GM18870 (cell line): ENCODE data around the gene COX18.

ENCODE experiments used
- ATAC-seq: cut with Tn5 transposase; IDR thresholded peaks from one replicate; pipeline ENCODE4 v1.9.1; 2021; ENCODE audit warnings: moderate library complexity; ENCODE audit not compliant: unreplicated experiment

Gene COX18, protein sequence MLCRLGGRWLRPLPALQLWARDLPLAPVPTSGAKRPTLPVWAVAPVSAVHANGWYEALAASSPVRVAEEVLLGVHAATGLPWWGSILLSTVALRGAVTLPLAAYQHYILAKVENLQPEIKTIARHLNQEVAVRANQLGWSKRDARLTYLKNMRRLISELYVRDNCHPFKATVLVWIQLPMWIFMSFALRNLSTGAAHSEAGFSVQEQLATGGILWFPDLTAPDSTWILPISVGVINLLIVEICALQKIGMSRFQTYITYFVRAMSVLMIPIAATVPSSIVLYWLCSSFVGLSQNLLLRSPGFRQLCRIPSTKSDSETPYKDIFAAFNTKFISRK

DNA sequence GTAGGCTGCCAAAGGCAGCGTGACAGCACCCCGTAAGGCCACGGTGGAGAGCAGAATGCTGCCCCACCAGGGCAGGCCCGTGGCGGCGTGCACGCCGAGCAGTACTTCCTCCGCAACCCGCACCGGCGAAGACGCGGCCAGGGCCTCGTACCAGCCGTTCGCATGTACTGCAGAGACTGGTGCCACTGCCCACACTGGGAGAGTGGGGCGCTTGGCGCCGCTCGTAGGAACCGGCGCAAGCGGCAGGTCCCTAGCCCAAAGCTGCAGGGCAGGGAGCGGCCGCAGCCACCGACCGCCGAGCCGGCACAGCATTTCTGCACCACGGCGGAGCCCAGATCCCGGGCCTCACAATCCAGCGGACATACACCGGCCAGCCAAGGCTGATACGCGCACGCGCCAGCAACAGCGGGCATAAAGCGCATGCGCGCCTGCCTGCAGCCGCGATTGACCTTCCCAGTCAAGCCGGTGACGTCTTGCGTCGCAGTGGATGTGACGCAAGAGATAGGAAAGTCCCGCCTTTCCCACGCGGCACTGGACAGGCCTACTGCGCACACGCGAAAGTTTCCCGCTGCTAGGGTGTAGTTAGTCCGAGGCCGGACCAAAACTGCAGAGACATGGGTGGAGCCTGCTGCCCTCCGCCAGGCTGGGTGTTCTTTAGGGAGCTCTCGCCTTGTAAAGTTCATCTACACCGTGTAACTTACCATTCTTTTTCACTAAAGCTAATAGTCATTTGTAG is at the start of gene COX18:
COX18 (minus strand) TSS at position 379 of the 736 bp plus-strand sequence; CDS start at position 312, 67 bp downstream.
- peak; percentile 83 for ATAC-seq

DNA sequence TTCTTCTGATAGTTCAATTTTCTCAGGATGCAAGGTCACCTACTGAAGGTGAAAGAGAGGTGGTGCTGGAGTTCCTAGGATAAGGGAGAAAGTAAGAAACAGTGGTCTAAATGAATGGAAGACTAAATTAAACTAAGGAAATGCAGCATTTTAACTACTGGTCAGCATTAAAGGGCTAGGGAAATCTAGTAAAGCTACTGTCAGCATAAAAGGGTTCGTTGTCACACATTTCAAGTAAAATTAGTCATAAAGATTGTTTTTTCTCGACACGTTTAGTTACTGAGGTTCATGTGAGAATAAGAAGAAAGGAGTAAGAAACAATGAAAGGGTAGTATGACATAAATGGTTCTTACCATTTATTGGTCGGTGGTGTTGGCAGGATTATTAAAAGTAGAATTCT is 40.0 kb upstream of the COX18 start:
- ATAC-seq: no peak

DNA sequence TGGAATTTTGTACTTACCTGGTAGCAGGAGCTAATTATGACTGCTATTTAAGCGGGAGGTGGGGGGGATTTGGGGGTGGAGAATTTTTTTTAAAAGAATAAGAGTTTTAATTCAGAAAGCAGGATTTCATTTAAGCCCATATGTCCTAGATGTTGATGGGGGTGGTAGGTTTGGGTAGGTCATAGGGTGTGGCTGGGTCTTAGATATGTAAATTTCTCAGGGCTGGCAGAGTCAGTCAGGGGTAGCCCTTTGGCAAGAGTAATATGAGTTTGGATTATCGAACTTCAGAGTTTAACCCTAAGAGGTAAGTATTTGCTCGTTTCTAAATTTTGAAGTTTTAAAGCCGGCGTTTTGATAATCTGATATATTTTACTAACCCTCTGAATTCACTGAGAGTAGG is 35.2 kb upstream of the COX18 start:
- ATAC-seq: no peak

DNA sequence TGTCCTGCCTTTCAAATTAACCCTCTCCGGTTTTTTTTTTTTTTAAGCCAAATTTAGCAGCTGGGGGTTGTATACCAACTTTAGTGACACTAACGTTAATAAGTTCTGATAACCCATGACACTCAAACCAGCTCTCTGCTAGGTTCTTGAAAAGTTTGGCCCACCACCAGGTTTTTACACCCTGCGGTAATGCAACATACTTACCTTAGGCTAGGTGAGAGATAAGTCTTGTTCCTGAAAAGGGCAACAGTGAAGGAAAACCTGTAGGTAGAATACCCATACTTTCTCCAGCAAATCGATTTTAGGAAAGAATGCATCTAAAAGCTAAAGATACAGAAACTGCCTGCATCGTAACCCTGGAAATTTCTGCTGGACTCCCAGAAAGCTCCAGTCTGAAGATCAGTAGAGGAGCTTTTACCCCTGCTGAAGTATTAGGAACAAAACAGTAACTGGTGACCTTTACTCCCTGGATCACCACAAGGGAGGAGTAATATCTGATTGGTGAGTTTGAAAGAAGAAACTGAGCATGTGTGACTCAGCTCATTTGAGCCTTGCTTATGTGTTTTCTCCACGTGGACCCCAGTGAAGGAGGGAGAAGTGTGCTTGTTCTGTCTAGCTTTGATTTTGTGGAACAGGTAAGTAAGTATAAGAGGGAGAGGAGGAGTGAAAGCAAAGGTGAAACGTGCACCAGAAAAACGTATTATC is 34.4 kb upstream of the COX18 start:
- ATAC-seq: no peak

DNA sequence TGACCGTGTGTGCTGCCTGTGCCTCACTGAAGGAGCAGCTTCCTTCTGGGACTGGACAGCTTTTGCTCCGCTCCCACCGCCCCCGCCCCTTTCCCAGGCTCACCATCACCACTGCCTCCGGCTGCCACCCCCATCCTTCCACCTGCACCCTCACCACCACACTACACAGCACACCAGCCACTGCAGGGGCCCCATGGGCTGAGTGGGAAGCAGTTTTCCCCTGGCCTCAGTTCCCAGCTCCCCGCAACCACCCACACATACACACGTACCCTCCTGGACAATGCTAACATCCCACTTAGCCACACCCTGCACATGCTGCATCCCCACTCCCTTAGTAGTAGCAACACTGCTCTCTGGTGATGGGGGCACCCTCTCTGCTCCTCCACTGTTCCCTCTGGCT is 29.6 kb upstream of the COX18 start:
- no peak for ATAC-seq

DNA sequence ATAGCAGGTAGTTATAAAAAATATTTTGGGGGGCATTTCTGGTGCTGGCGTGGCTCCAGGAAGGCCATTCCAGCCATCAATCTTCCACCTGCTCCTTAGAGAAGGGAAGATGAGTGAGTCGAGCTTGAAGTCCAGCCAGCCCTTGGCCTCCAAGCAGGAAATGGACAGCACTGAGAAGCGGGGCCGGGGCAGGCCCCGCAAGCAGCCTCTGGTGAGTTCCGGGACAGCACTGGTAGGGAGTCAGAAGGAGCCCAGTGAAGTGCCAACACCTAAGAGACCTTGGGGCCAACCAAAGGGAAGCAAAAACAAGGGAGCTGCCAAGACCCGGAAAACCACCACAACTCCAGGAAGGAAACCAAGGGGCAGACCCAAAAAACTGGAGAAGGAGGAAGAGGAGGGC is 29.2 kb upstream of the COX18 start:
- ATAC-seq: no peak

DNA sequence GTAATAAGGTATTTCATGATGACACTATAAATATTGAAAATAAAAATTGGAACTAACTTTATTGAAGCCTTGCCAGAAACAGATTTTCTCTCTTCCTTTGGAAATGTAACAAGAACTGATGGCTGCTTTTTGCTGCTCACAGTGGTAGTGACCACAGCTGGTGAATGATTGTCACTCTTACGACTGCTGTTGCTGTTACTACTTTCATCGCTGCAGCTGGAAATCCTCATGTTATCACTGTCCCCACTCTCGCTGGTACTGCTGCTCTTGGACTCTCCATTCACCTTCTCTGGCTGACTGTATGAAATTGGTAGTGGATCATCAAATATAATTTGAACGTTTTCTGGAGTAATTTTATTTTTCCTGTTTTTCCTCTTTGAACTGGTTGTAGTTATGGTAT is 28.5 kb upstream of the COX18 start:
- no peak for ATAC-seq

DNA sequence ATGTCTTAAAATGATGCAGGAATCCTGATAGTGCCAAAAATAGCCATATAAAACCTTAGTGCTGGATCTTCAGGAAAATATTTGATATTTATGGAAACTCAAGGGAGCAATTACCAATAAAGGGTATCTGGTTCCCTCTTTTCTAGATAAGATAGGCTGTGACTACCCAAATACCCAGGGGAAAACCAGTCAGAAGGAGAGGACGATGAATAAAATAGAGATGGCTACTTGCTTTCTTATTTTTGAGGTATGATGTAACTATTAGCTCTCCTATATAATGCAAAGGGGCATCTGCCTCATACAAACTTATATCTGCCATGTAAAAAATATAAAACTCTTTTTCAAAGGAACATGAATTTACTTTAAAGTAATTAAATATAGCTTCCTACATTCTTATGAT is 23.4 kb upstream of the COX18 start:
- ATAC-seq: no peak

DNA sequence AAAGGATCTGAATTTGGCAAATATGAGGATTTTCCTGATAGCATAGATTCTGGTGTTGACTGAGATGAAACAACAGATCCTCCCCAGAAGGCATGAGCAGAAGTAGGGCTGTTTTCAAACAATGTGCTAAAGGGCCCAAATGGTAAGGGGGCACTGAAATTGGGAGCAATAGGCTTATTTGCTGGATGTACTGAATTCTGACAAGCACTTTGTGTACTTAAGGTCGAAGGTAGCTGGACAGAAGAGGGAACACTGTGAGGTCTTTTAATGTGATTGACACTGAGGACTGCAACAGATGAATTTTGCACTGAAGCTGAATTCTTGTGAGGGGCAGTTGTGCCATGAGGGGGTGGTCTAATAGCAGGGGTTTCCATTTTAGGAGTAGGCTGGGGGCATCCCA is 21.2 kb upstream of the COX18 start:
- no peak for ATAC-seq

DNA sequence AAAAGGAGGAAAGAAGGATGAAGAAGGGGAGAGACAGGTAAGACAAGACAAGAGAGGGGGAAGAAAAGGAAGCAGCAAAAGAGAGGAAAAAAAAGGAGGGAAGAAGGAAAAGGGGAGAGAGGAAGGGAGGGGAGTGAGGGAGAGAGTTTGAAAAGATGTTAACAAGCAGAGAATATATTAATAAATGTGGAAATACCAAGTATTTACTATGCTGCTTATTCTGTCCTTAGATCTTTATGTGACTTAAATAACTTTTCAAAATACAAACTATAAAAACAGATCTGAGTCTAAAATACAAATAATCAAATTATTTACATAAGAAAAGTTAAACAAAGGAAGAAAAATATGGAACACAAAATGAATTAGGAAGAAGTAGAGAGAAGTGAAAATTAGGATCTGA is 18.4 kb upstream of the COX18 start:
- ATAC-seq: no peak

DNA sequence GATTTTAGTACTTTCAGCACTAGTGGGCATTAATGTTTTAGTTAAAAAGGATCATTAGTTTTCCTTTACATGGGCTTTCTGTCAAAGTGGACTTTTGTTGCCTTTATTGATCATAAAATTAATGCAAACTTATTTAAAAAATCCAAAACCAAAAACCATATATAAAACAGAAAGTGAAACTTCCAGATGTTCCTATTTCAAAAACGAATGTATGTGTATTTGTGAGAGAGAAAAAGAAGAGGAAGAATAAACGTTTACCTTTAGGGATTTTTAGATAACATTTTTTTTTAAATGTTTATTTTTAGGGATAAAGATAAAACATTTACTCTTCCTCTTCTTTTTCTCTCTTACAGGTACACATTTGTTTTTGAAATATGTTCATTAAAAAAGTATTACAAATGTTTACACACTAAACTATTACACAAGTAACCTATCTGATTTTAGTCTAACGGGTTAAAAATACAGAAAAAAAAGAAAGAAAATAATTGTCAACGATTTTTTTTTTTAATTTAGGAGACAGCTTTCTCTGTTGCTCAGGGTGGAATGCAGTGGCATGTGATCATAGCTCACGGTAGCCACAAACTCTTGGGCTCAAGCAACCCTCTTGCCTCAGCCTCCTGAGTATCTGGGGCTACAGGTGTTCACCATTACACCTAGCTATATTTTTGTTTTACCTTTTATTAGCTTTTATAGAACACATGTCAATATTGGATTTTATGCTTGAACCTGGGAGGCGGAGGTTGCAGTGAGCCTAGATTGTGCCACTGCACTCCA is 16.8 kb upstream of the COX18 start:
- ATAC-seq: no peak

DNA sequence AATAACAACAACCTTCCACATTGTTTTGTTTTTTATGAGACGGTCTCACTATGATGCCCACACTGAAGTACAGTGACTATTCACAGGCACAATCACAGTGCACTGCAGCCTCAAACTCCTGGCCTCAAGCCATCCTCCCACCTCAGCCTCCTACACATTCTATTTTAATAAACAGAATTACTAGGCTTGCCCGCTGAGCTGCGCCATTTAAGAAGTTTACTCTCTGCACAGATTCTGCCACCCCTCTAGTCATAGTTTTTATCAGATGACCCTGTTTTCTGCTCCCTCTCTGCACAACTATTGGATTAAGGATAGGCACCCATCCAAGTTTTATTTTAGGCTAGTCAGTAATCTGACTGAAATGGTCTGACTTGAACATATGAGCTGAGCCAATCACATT is 11.3 kb upstream of the COX18 start:
- no peak for ATAC-seq

DNA sequence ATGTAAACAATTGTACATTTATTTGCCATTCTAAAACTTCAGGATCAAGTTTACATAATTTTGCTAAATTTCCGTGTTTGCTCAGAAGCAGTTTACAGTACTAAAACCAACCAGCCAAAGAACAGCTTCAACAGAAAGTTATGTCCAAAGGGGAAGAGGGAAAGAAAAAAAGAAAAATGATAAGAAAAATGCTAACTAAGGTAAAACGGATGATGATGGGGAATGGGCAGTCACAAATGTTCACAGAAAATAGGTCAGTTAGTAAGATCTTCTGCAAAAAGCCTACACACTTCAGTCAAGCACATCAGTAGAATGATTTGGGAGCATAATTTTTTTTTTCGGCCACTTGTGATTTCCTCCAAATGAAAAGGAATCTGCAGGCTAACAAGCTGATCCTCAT is 6.3 kb upstream of the COX18 start:
- ATAC-seq: no peak

DNA sequence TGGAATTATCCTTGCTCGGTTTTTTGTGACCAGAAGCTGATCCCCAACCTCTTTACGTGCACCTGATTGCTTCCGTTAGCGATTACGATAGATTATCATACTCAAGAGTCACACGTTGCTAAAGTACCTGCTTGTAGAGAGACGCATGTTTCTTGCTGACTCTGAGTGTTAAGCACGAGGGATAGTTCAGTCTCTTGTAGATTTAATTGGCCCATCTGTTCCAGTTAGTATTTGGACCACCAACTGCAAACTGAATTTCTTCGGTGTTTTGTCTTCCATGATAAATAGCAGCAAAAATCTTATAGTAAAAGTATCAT is 516 bp upstream of the COX18 start:
- ATAC-seq: peak; percentile 18

DNA sequence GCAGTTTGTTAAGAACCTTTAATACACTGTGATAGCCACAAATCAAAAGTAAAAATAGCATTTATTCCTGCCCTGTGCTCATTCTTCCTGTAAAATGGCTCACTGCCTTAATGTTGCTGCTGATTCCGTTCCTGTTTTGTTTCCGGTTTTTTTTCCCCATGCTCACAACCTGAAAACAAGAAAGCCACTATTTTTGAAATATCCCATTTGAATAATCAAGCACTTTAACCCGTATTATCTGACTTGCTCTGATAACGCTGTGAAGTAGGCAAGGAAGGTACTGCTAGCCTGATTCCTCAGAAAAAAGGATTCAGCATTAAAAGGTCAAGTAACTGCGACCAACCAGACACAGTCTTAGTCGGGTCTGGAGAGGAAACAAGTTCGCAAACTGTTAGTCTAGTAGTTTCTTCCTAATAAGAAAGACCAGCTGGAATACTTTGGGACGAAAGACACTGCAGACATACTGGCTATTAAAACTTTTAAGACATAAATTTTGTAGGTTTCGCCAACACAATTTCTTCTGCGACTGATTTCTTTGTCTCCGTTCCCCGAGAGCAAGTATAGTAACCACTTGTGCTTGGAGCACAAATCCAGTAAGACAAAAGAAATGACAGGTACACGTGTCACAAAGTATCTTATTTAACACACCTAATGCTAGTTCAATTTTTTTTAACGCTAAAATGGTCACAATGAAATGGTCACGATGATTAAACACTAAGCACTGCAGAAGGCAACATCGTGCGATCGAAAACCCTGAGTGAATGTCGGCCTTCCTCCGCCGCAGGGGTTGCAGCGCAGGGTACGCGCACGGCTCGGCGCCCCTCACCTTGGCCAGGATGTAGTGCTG is 802 bp downstream of the COX18 start:
- peak; percentile 8 for ATAC-seq

DNA sequence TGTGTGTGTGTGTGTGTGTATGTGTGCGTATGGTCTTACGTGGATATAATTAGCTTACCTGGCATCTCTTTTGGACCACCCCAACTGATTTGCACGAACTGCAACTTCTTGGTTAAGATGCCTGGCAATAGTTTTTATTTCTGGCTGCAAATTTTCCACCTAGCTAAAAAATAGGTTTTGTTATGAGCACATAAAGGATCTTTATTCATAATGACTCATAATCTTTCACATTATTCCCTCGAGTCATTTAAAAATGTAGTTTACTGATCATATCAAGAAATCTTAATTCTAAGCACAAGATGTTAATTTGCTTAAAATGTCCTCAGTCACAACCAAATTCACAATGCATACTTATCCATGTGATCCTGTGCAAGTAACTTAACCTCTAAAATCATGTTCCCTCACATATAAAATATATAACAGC is 1.5 kb downstream of the COX18 start:
- ATAC-seq: no peak

DNA sequence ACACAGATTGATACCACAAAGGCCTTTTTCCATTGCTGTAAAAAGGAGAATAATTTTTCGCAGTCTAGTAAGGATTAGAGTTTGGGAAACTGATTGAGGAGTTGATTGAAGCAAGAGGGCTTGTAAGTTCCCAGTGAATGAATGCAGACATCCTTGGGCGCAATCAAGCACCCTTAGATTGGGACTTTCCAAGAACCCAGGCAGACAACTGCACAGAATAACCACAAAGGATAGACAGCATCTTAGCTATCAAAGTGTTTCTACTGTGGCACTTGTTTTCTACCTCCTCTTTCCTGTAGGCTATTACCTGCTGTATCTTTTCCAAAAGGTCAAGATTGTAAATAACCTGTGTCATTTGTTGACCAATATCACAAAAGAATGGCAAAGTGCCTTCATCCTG is 2.6 kb downstream of the COX18 start:
- no peak for ATAC-seq

DNA sequence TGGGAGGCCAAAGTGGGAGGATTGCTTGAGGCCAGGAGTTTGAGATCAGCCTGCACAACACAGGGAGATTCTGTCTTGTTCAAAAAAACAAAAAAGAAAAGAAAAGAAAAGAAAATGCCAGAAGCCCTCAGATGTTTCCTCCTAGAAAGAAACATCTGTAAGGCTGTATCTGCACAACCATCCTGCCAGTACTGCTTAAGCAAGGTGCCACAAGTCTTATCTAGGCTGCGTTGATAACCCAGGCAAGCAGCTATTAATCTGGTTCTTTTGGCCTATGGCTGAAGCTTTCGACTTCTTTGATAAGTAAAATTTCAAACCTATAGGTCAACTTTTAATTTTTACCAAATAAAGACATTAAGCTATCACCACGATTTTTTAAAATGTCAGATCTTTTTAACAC is 3.1 kb downstream of the COX18 start:
- ATAC-seq: no peak

DNA sequence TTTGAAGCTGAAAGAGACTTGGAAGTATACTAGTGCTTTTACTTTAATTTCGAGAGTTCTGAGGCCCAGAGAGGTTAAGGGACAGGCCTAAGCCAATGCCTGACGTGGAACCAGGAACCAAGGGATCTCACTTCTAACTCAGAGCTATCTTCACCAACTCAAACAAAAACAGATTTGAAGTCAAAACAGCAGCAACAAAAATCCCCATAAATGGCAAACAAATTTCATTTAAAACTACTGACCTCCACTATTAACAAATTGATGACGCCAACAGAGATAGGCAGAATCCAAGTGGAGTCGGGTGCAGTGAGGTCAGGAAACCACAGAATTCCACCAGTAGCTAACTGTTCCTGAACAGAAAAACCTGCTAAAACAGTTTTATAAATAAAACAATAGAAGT is 5.0 kb downstream of the COX18 start:
- no peak for ATAC-seq

DNA sequence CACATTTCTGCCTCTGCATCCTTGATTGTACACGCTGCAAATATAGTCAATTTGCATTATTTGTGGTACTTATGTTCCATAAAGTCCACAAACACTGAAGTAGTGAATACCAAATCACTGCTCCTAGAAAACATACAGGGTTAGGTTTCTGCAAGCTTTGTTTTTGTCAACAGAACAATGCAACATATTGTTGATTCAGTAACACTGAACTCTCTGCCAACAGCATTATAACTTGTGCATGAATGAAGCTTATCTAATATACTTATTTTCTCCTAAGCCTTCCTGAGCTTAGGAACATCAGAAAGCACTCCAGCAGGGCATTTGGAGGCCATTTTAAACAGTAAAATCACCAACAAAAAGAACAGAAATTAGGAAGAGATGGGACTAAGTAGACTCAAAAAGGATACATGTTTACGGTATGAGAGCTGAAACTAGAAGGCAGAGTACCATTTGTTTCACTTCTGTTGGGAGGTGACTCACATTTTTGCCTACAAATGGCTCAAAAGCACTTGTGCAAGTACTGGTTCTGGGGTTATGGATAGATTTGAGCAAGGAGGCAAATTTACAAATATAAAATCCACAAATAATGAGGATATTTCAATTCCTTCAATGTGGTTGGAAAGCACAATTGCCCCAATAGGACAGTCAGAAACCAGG is 14.1 kb downstream of the COX18 start:
- peak; percentile 86 for ATAC-seq
